Trophoblast cell (in vitro differentiated cells and primary cell): ENCODE results near the gene TBC1D22A.

ENCODE experiments used
- DNase-seq, 2 donors: peaks; one replicate each; pipeline ENCODE4 v3.0.0-alpha.2; 2016
- H2AFZ ChIP-seq: 2 replicates; pipeline ENCODE4 v1.6.1; 2013; ENCODE audit warnings: low read length, moderate library complexity, mild to moderate bottlenecking; ENCODE audit not compliant: insufficient read depth, poor library complexity
- H2AK5ac ChIP-seq: 2 replicates; pipeline ENCODE4 v1.6.1; 2013; ENCODE audit warnings: mild to moderate bottlenecking, low read length
- H2BK120ac ChIP-seq: 2 replicates; pipeline ENCODE4 v1.6.1; 2013; ENCODE audit warnings: low read length, mild to moderate bottlenecking, moderate library complexity; ENCODE audit not compliant: insufficient read depth, poor library complexity
- H2BK12ac ChIP-seq: 2 replicates; pipeline ENCODE4 v1.6.1; 2013; ENCODE audit warnings: mild to moderate bottlenecking, low read length, moderate library complexity
- H2BK5ac ChIP-seq: 2 replicates; pipeline ENCODE4 v1.6.1; 2013; ENCODE audit warnings: low read length, low read depth, moderate library complexity, mild to moderate bottlenecking; ENCODE audit not compliant: poor library complexity
- H3K14ac ChIP-seq: 2 replicates; pipeline ENCODE4 v1.6.1; 2013; ENCODE audit warnings: mild to moderate bottlenecking, low read length
- H3K18ac ChIP-seq: 2 replicates; pipeline ENCODE4 v1.6.1; 2013; ENCODE audit warnings: mild to moderate bottlenecking, low read length
- H3K23ac ChIP-seq: 2 replicates; pipeline ENCODE4 v1.6.1; 2013; ENCODE audit warnings: low read length
- H3K27ac ChIP-seq: 2 replicates; pipeline ENCODE4 v1.5.1; 2013; ENCODE audit warnings: low read depth, mild to moderate bottlenecking, inconsistent platforms, low read length, moderate library complexity
- H3K27me3 ChIP-seq: 2 replicates; pipeline ENCODE4 v1.6.1; 2013; ENCODE audit warnings: inconsistent platforms, mild to moderate bottlenecking, low read length, moderate library complexity; ENCODE audit not compliant: insufficient read depth
- H3K36me3 ChIP-seq, 2 experiments: 1 replicate in 1 of 2; 2 replicates in 1 of 2; pipeline ENCODE4 v1.6.1; 2013; ENCODE audit warnings: low read length in 2 of 2, mild to moderate bottlenecking in 2 of 2, moderate library complexity in 1 of 2; ENCODE audit not compliant: insufficient read depth in 2 of 2, control insufficient read depth in 1 of 2
- H3K4ac ChIP-seq: 2 replicates; pipeline ENCODE4 v1.6.1; 2013; ENCODE audit warnings: low read depth, mild to moderate bottlenecking, low read length, moderate library complexity
- H3K4me1 ChIP-seq, 2 experiments: 1 replicate in 1 of 2; 2 replicates in 1 of 2; pipeline ENCODE4 v1.6.1; 2013; ENCODE audit warnings: low read length in 2 of 2, mild to moderate bottlenecking in 2 of 2, moderate library complexity in 1 of 2; ENCODE audit not compliant: insufficient read depth in 2 of 2, control insufficient read depth in 1 of 2
- H3K4me2 ChIP-seq: 2 replicates; pipeline ENCODE4 v1.6.1; 2013; ENCODE audit warnings: inconsistent platforms, mild to moderate bottlenecking, low read length, moderate library complexity
- H3K4me3 ChIP-seq: 2 replicates; pipeline ENCODE4 v1.5.1; 2013; ENCODE audit warnings: mild to moderate bottlenecking, low read depth, low read length, inconsistent platforms
- H3K79me1 ChIP-seq: one replicate; pipeline ENCODE4 v1.6.1; 2013; ENCODE audit warnings: low read length
- H3K79me2 ChIP-seq: 2 replicates; pipeline ENCODE4 v1.6.1; 2013; ENCODE audit warnings: low read length, mild to moderate bottlenecking; ENCODE audit not compliant: control insufficient read depth, insufficient read depth, poor library complexity
- H3K9ac ChIP-seq: 2 replicates; pipeline ENCODE4 v1.6.1; 2013; ENCODE audit warnings: mild to moderate bottlenecking, low read length
- H3K9me3 ChIP-seq: 2 replicates; pipeline ENCODE4 v1.6.1; 2013; ENCODE audit warnings: low read depth, mild to moderate bottlenecking, control low read depth, inconsistent platforms, low read length; ENCODE audit not compliant: insufficient read depth
- H4K12ac ChIP-seq: 2 replicates; pipeline ENCODE4 v1.6.1; 2013; ENCODE audit warnings: low read depth, mild to moderate bottlenecking, low read length, moderate library complexity
- H4K8ac ChIP-seq: 2 replicates; pipeline ENCODE4 v1.6.1; 2013; ENCODE audit warnings: low read depth, mild to moderate bottlenecking, low read length, moderate library complexity
- H4K91ac ChIP-seq: one replicate; pipeline ENCODE4 v1.6.1; 2013; ENCODE audit warnings: low read depth, mild to moderate bottlenecking, low read length, moderate library complexity
- WGBS: extraction: QIAGEN DNeasy Blood & Tissue Kit; methylation state at CpG from one replicate; pipeline ENCODE4 v1.1.7; 2013; ENCODE audit warnings: missing lambda C conversion rate; ENCODE audit not compliant: insufficient read length, insufficient coverage; ENCODE audit errors: extremely low coverage; 5-methylcytosine and 5-hydroxymethylcytosine counted together

The TBC1D22A gene

DNA sequence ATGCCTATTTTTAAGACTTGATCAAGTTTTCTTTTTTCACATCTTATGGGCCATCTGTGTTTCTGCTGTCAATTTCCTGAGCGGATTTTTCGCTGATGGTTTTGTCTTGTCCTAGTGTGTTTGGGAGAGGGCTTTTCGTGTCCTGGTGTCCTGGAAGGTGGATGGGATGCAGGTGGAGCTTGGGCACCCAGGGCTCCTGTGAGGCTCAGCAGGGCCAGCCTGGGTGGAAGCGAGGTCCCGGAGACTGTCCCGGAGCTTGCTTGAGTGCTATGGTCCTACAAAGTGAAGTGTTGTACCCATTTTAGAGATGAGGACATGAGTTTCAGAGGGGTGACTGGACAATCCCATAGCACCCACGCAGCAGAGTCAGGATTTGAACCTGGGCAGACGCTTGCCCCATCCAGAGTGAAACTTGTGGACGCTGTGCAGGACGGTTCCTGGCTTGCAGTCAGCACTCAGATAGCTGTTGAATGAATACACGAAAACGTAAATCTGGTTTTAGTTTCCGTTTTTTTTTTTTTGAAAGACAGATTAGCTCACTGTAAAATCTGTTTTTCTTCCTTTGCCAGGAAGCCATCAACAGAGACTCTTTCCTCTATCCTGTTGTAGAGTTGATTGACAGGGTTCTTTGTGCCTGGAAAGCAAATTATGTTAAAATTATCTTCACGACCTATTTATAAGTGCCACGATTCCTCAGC, 64.1 kb downstream of the TBC1D22A start:
- H2BK120ac ChIP-seq, result no peak overlapping the region
- peaks cover 0 to 2% of the 10 kb centered on the region in 2 experiments for H3K36me3 ChIP-seq
- H3K79me2 ChIP-seq, result no peaks in the 10 kb centered on the region
- H3K27me3 ChIP-seq, result no peaks in the 10 kb centered on the region
- H4K12ac ChIP-seq, result no peak overlapping the region
- H3K4ac ChIP-seq, result no peak overlapping the region
- no CpG with 5 or more reads among the region's 15 CpGs for WGBS
- no peak overlapping the region for H3K9ac ChIP-seq
- H3K27ac ChIP-seq, result no peak overlapping the region
- no peak overlapping the region for H4K91ac ChIP-seq
- DNase-seq, result no peak
- no peak overlapping the region for H2BK5ac ChIP-seq
- H4K8ac ChIP-seq, result no peak overlapping the region
- no peaks in the 10 kb centered on the region for H3K79me1 ChIP-seq
- no peak overlapping the region for H2AK5ac ChIP-seq
- no peak overlapping the region for H3K14ac ChIP-seq
- no peak overlapping the region for H3K4me2 ChIP-seq
- peaks cover 13 to 23% of the 10 kb centered on the region in 2 experiments for H3K4me1 ChIP-seq
- H2AFZ ChIP-seq, result no peak overlapping the region
- no peak overlapping the region for H2BK12ac ChIP-seq
- H3K4me3 ChIP-seq, result no peak overlapping the region
- no peak overlapping the region for H3K23ac ChIP-seq
- H3K18ac ChIP-seq, result no peak overlapping the region
- H3K9me3 ChIP-seq, result peaks cover 2% of the 10 kb centered on the region

DNA sequence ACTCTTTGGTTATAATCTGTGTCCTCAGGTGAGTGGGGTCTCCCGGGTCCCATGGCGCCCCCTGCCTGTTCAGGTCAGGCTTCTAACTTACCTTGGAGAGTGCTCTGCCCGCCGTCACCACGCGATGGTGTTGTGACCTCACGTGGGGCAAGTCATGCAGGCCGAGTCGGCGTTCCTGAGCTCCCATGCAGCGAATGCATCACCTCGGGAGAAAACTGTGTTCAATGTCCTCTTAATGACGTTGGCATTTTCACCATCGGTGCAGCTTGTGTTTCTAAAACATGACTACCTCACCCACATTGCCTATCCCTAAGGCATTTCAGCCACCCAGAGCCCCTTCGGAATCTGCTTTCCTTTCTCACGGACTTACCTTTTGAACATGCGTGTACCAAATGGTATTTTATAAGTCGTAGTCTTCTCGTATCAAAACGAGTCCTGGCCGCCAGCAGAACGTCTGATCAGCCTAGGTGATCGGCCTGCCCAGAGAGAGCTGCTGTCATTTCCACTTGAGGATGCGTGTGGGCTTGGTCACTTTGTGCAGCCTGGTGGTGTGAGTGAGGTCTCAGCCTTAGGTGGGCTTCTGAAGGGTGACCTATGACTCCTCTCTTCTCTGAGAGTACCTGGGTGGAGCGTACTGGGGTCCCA, 64.8 kb downstream of the TBC1D22A start:
- Histone ChIP-seq H3K79me2 (no peaks in the 10 kb centered on the region), H2BK12ac (no peak overlapping the region), H3K14ac (no peak overlapping the region), H4K8ac (no peak overlapping the region), H3K4me3 (peak overlapping the region; percentile 34), H3K4me1 (peaks cover 13 to 23% of the 10 kb centered on the region in 2 experiments), H3K4ac (no peak overlapping the region), H3K18ac (no peak overlapping the region), H2BK5ac (no peak overlapping the region), H2AFZ (no peak overlapping the region), H3K9me3 (peaks cover 2% of the 10 kb centered on the region), H4K91ac (no peak overlapping the region), H3K36me3 (peaks cover 0 to 2% of the 10 kb centered on the region in 2 experiments), H3K27ac (no peak overlapping the region), H3K23ac (no peak overlapping the region), H2BK120ac (no peak overlapping the region), H3K4me2 (no peak overlapping the region), H4K12ac (no peak overlapping the region), H3K9ac (no peak overlapping the region), H2AK5ac (no peak overlapping the region), H3K27me3 (no peaks in the 10 kb centered on the region), H3K79me1 (no peaks in the 10 kb centered on the region)
- peak; percentile 14 to 41 for DNase-seq
- no CpG with 5 or more reads among the region's 25 CpGs for WGBS

DNA sequence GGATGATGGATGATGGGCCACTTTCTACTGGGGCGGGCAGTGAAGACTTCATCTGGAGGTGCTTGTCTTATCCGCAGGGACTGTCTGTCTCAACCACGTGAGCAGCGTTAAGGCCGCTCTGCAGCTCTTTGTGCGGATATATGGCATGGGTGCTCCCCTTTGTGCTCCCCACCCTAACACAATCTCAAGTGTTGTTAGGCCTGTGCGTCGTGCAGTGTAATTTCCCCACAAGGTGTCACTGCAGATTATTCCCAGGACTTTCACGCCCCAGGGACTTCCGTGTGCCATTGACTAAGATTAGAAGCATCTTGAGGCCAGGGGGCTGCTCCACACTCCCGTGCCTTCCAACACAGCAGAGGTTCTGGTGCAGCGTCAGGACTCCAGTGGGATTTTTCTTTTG, 65.3 kb downstream of the TBC1D22A start:
- WGBS, result no CpG with 5 or more reads among the region's 12 CpGs
- Histone ChIP-seq H3K79me1 (no peaks in the 10 kb centered on the region), H2AFZ (no peak overlapping the region), H2BK5ac (no peak overlapping the region), H3K4ac (no peak overlapping the region), H3K27me3 (no peaks in the 10 kb centered on the region), H3K23ac (no peak overlapping the region), H3K9me3 (peaks cover 2% of the 10 kb centered on the region), H4K8ac (no peak overlapping the region), H3K4me1 (peaks cover 13 to 23% of the 10 kb centered on the region in 2 experiments), H2BK12ac (no peak overlapping the region), H4K12ac (no peak overlapping the region), H3K36me3 (peaks cover 0 to 2% of the 10 kb centered on the region in 2 experiments), H2AK5ac (no peak overlapping the region), H2BK120ac (no peak overlapping the region), H3K4me3 (peak overlapping the region; percentile 34), H3K14ac (no peak overlapping the region), H3K4me2 (no peak overlapping the region), H4K91ac (no peak overlapping the region), H3K79me2 (no peaks in the 10 kb centered on the region), H3K9ac (no peak overlapping the region), H3K27ac (no peak overlapping the region), H3K18ac (no peak overlapping the region)
- no peak for DNase-seq

DNA sequence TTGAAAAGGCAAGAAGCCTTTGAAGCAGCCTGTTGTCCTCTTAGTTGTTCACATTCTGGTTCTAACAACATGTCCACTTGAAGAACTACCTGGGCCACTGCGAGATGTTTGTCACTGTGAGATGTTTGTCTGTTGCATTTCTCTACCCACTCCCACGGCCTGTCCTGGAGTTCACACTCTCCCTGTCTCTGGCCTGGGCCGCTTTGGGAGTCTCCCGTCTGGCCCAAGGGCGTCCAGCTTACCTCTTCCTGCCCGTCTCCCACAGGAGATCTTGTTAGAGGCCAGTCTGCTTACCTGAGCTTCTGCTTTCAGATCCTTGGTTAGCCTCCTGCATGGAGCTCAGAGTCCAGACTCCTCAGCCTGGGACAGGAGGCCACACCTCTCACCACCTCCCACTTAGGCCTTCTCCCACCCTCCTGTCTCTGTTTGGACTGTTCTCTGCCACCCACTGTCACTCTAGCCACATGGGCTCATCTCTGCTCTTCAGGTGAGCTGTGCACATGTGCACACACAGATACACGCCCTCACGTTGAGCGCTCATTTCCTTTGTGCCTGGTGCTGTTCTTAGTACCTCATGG, 66.0 kb downstream of the TBC1D22A start:
- Histone ChIP-seq H2AFZ (no peak overlapping the region), H3K14ac (no peak overlapping the region), H2AK5ac (no peak overlapping the region), H4K8ac (no peak overlapping the region), H3K79me2 (no peaks in the 10 kb centered on the region), H3K9ac (no peak overlapping the region), H3K79me1 (no peaks in the 10 kb centered on the region), H3K27me3 (no peaks in the 10 kb centered on the region), H3K4me3 (no peak overlapping the region), H2BK120ac (no peak overlapping the region), H3K23ac (no peak overlapping the region), H2BK12ac (no peak overlapping the region), H2BK5ac (no peak overlapping the region), H3K36me3 (peaks cover 0 to 2% of the 10 kb centered on the region in 2 experiments), H3K18ac (no peak overlapping the region), H3K4ac (no peak overlapping the region), H3K4me2 (no peak overlapping the region), H3K4me1 (peaks cover 13 to 23% of the 10 kb centered on the region in 2 experiments), H4K91ac (no peak overlapping the region), H3K9me3 (peaks cover 2% of the 10 kb centered on the region), H3K27ac (no peak overlapping the region), H4K12ac (no peak overlapping the region)
- DNase-seq, result no peak
- WGBS, result no CpG with 5 or more reads among the region's 9 CpGs
